ENCODE results near the gene IL26. TPM values are rescaled to one million over a fixed set of nuclear protein-coding genes. Genes with fewer than 3 reads are reported as not detected.

Gene IL26
- total and polyA plus RNA-seq, 2 of the 4 experiments (the other 2 are of a cell fraction), result not detected

GRCh38 chr12:68245180-68246021 lies 19.8 kb upstream of the IL26 start:
- Histone ChIP-seq H3K4me2 (ENCODE audit: low read depth, low read length) (peak overlapping the region; percentile 21; the same call in 1 of the 2 replicates), H2BK120ac (ENCODE audit: low read depth, low read length) (no peak overlapping the region), H4K91ac (ENCODE audit: insufficient read depth, low read depth, low read length) (no peak overlapping the region), H3K14ac (replicated peaks; ENCODE audit: low read depth, low read length) (no peak overlapping the region), H3K23ac (ENCODE audit: low read depth, low read length) (no peak overlapping the region), H3K27ac (ENCODE audit: insufficient read depth, low read length) (peak overlapping the region; percentile 48; the same call in 1 of the 2 replicates), H3K56ac (ENCODE audit: extremely low read depth, insufficient read depth, low read length) (no peak overlapping the region), H2AK5ac (ENCODE audit: low read depth, low read length) (no peak overlapping the region), H3K79me1 (ENCODE audit: low read depth in 1 of 2, low read length in 2 of 2) (no peaks in the 10 kb centered on the region), H3K9ac (ENCODE audit: low read depth, low read length) (0 out of 2 replicates have a peak overlapping the region, but pooled peaks have one; percentile 22), H3K4me3 (ENCODE audit: insufficient read depth, low read depth, low read length) (no peak overlapping the region), H3K27me3 (ENCODE audit: control insufficient read depth, insufficient read depth, low read length) (peaks cover 3% of the 10 kb centered on the region; the same call in 1 of the 2 replicates), H3K18ac (ENCODE audit: low read depth, low read length) (peak overlapping the region; percentile 6; the same call in 1 of the 2 replicates), H4K8ac (ENCODE audit: low read depth in 2 of 2, low read length in 2 of 2) (no peak overlapping the region), H3K4me1 (ENCODE audit: control insufficient read depth, insufficient read depth, low read length) (peaks cover 4% of the 10 kb centered on the region), H2AK9ac (replicated peaks; ENCODE audit: low read depth, low read length, poor library complexity) (no peak overlapping the region), H4K5ac (ENCODE audit: low read depth, low read length) (no peak overlapping the region; the same call in 1 of the 2 replicates), H2BK5ac (ENCODE audit: low read depth, low read length, poor library complexity, severe bottlenecking) (no peak overlapping the region), H4K20me1 (ENCODE audit: insufficient read depth, low read length) (no peaks in the 10 kb centered on the region), H2AFZ (replicated peaks; ENCODE audit: low read length, poor library complexity) (no peak overlapping the region), H3K4ac (ENCODE audit: low read depth, low read length) (no peak overlapping the region), H2BK20ac (ENCODE audit: low read depth, low read length) (no peak overlapping the region), H2BK15ac (ENCODE audit: low read depth, low read length) (no peak overlapping the region), H3K9me1 (ENCODE audit: insufficient read depth, low read length) (no peaks in the 10 kb centered on the region), H3K36me3 (ENCODE audit: control insufficient read depth, insufficient read depth, low read length) (no peaks in the 10 kb centered on the region), H3K9me3 (ENCODE audit: control insufficient read depth, insufficient read depth, low read length) (no peaks in the 10 kb centered on the region)
- 7% methylated on average over 3 of the region's 6 CpGs; no CpG with 5 or more reads in 1 of the 2 experiments for WGBS, 2 experiments (ENCODE audit: extremely low coverage in 2 of 2, insufficient read length in 1 of 2)
- DNase-seq, result peak; percentile 24
- dilution Hi-C loops (cut with HindIII; ENCODE audit: low sequenced_read_pairs, unreplicated experiment) (no loop called here), in situ Hi-C loops (cut with MboI; ENCODE audit: low sequenced_read_pairs) (no loop called here), intact Hi-C loops (cut with micrococcal nuclease) (no loop called here)
- no peak for TF ChIP-seq MAZ (IDR thresholded peaks at IDR 0.05; ENCODE audit: borderline replicate concordance, low read depth, low read length)
- TF ChIP-seq USF2 (IDR thresholded peaks at IDR 0.05; ENCODE audit: low read depth, low read length), result no peak
- no peak for TF ChIP-seq MAFK (IDR thresholded peaks at IDR 0.05; ENCODE audit: low read depth, low read length)
- no peak for TF ChIP-seq MXI1 (IDR thresholded peaks at IDR 0.05; ENCODE audit: borderline replicate concordance, low read depth, low read length)
- no peak for TF ChIP-seq FOS (IDR thresholded peaks at IDR 0.05; ENCODE audit: low read depth, low read length)
- TF ChIP-seq CHD1 (IDR thresholded peaks at IDR 0.05; ENCODE audit: low read depth, low read length), result no peak
- ChIA-PET CTCF (no interaction called here), POLR2A (ENCODE audit: unreplicated experiment) (no interaction called here)
- peak; percentile 61 for ATAC-seq (ENCODE audit: low read depth)
- no TSS peak for BruUV-seq (replicated peaks)
